Colonic mucosa (tissue), 4 donors: ENCODE results near the gene ADAMTS4. TPM values are rescaled to one million over a fixed set of nuclear protein-coding genes. Genes with fewer than 3 reads are reported as not detected.

Experiments
- DNase-seq: peaks from one replicate; pipeline ENCODE4 v3.0.0-alpha.2; 2020
- H3K27ac ChIP-seq: fragments of 200-600 bp; one replicate; pipeline ENCODE4 v1.8.0; 2021
- H3K27me3 ChIP-seq: fragments of 200-600 bp; one replicate; pipeline ENCODE4 v1.8.0; 2021
- H3K36me3 ChIP-seq: fragments of 200-600 bp; one replicate; pipeline ENCODE4 v1.8.0; 2021
- H3K4me1 ChIP-seq: fragments of 200-600 bp; one replicate; pipeline ENCODE4 v1.8.0; 2021; ENCODE audit warnings: mild to moderate bottlenecking
- H3K4me3 ChIP-seq: fragments of 200-600 bp; one replicate; pipeline ENCODE4 v1.8.0; 2021
- H3K9ac ChIP-seq, 2 donors: one replicate each; pipeline ENCODE4 v1.7.0; 2013; ENCODE audit warnings: control low read depth in 2 of 2, low read depth in 2 of 2, low read length in 2 of 2
- H3K9me3 ChIP-seq: fragments of 200-600 bp; one replicate; pipeline ENCODE4 v1.8.0; 2021
- CTCF ChIP-seq: fragments of 200-600 bp; IDR thresholded peaks from one replicate; pipeline ENCODE4 v1.8.0; 2022; ENCODE audit warnings: antibody characterized with exemption, mild to moderate bottlenecking
- intact Hi-C: fragments of 100-400 bp; cut with DNase I; formaldehyde crosslinking; loops from one replicate; pipeline ENCODE4 v1.14.1; 2022
- total RNA-seq, 2 donors: library from RNA; stranded (reverse); fragmentation: NEBNext Ultra II Directional in 1 of 2; extraction: Animal tissue kit (Norgen Biotek cat#: 25700) in 1 of 2; gene quantifications; one replicate each; pipeline ENCODE4 v1.2.1, GENCODE V29; 2021
- donor health status: healthy.
- donor health status: DM: no; HTN: no; CAD: no.
- donor health status: DM: no; HTN: no; CAD: no.

Gene ADAMTS4
- total RNA-seq: 10 to 100 TPM in 1 of 2 donors, under 1 TPM in 1; 0.57 to 14.0 TPM

- no peaks in the 10 kb centered on the region for H3K27me3 ChIP-seq
- peak within 1 kb of the TSS; percentile 40 to 47 for H3K9ac ChIP-seq
- intact Hi-C loops: loop anchor here (10.0 kb wide), 2 partner anchors 106 to 186 kb away; partner anchors contain the start of gene MPZ
- peak within 1 kb of the TSS; percentile 24 for H3K4me3 ChIP-seq
- TF ChIP-seq CTCF: no peak
- peak; percentile 52 for DNase-seq
- peak within 1 kb of the TSS; percentile 23 for H3K27ac ChIP-seq
- no peaks in the 10 kb centered on the region for H3K9me3 ChIP-seq
- H3K36me3 ChIP-seq: no peaks in the 10 kb centered on the region
- no peaks in the 10 kb centered on the region for H3K4me1 ChIP-seq
Measured at GRCh38 chr1:161198897-161199431, at the start of gene ADAMTS4. Gene ADAMTS4 (minus strand): TSS chr1:161199054. CDS start chr1:161198627, 427 bp downstream.

- Histone ChIP-seq H3K27ac (no peak overlapping the region), H3K9ac (no peak overlapping the region), H3K4me1 (no peaks in the 10 kb centered on the region), H3K9me3 (no peaks in the 10 kb centered on the region), H3K36me3 (no peaks in the 10 kb centered on the region), H3K4me3 (no peak overlapping the region), H3K27me3 (no peaks in the 10 kb centered on the region)
- intact Hi-C loops: no loop called here
- DNase-seq: no peak
- TF ChIP-seq CTCF: no peak
Measured at GRCh38 chr1:161244888-161245287, 46.0 kb upstream of the ADAMTS4 start.

- Histone ChIP-seq H3K9ac (no peak overlapping the region), H3K27ac (no peak overlapping the region), H3K36me3 (no peaks in the 10 kb centered on the region), H3K4me3 (no peak overlapping the region), H3K27me3 (no peaks in the 10 kb centered on the region), H3K4me1 (no peaks in the 10 kb centered on the region), H3K9me3 (no peaks in the 10 kb centered on the region)
- no peak for TF ChIP-seq CTCF
- no peak for DNase-seq
- intact Hi-C loops: no loop called here
Measured at GRCh38 chr1:161242313-161242712, 43.5 kb upstream of the ADAMTS4 start.

- Histone ChIP-seq H3K9ac (no peak overlapping the region), H3K36me3 (no peaks in the 10 kb centered on the region), H3K4me3 (no peak overlapping the region), H3K27ac (no peak overlapping the region), H3K27me3 (no peaks in the 10 kb centered on the region), H3K9me3 (no peaks in the 10 kb centered on the region), H3K4me1 (no peaks in the 10 kb centered on the region)
- TF ChIP-seq CTCF: no peak
- DNase-seq: no peak
- intact Hi-C loops: no loop called here
Measured at GRCh38 chr1:161241682-161242081, 42.8 kb upstream of the ADAMTS4 start.

- intact Hi-C loops: no loop called here
- no peak for DNase-seq
- no peak within 1 kb of the TSS for H3K4me3 ChIP-seq
- H3K4me1 ChIP-seq: no peaks in the 10 kb centered on the region
- no peak for TF ChIP-seq CTCF
- no peak within 1 kb of the TSS for H3K9ac ChIP-seq
- H3K27me3 ChIP-seq: no peaks in the 10 kb centered on the region
- H3K9me3 ChIP-seq: no peaks in the 10 kb centered on the region
- no peaks in the 10 kb centered on the region for H3K36me3 ChIP-seq
- no peak within 1 kb of the TSS for H3K27ac ChIP-seq
Measured at GRCh38 chr1:161238039-161238473, 39.2 kb upstream of the ADAMTS4 start, which contains the start of gene NR1I3. Gene NR1I3 (minus strand): TSS chr1:161238203. CDS start chr1:161236565, 1,638 bp downstream.
